Measurements from ENCODE around the gene TEX10. TPM values are rescaled to one million over a fixed set of nuclear protein-coding genes. Genes with fewer than 3 reads are reported as not detected.

The TEX10 gene
- total RNA-seq, 2 donors from 2014 or later: 7.8 to 9.2 TPM

Other genes with a start within 250 kb of the TEX10 start
- 10 to 100 TPM in 1 of 2 donors, 1 to 10 TPM in 1; 8.8 to 21.8 TPM for gene MSANTD3, start 74.2 kb upstream of the TEX10 start, total RNA-seq
- gene TMEFF1, start 120.2 kb upstream of the TEX10 start, total RNA-seq: not detected
- gene CAVIN4, start 225.1 kb upstream of the TEX10 start, total RNA-seq: under 1 TPM in 1 of 2 donors, not detected in 1; 0.33 TPM

All from body of pancreas (tissue), 2 donors.